H1 (cell line): ENCODE data around the gene ALDH7A1. TPM values are rescaled to one million over a fixed set of nuclear protein-coding genes. Genes with fewer than 3 reads are reported as not detected.

Experiments used
- CTCF ChIA-PET: fragments of 300-600 bp; sonication (Branson Sonifier 250); formaldehyde crosslinking; loops from one replicate; lab custom pipeline; 2021; ENCODE audit not compliant: partially characterized antibody; lab: Charles Lee
- POLR2A ChIA-PET: fragments of 300-600 bp; sonication (Branson Sonifier 250); formaldehyde crosslinking; loops from one replicate; lab custom pipeline; 2021; ENCODE audit warnings: inconsistent platforms; ENCODE audit not compliant: partially characterized antibody; lab: Charles Lee
- DNase-seq, 2 experiments: peaks; one replicate each; pipeline versions ENCODE4 v3.0.0 to v3.0.0-alpha.2; 2010 to 2022; ENCODE audit warnings: low spot score in 2 of 2, low read depth in 1 of 2, mixed read lengths in 1 of 2
- FAIRE-seq: peaks from 2 replicates; lab custom pipeline; 2011; peaks lifted over from hg19 to GRCh38; lab: Jason Lieb, UNC
- H2AFZ ChIP-seq: 2 replicates; pipeline ENCODE4 v1.8.1; 2012; ENCODE audit warnings: low read length, inconsistent platforms
- H2AK5ac ChIP-seq: 2 replicates; pipeline ENCODE4 v1.6.1; 2013; ENCODE audit warnings: low read depth, low read length
- H2BK120ac ChIP-seq: replicated peaks from 2 replicates; pipeline ENCODE3; 2013; ENCODE audit warnings: low read depth, low read length, inconsistent platforms
- H2BK12ac ChIP-seq: 2 replicates; pipeline ENCODE4 v1.6.1; 2013; ENCODE audit warnings: low read depth, low read length
- H2BK15ac ChIP-seq: 2 replicates; pipeline ENCODE4 v1.6.1; 2013; ENCODE audit warnings: low read length
- H2BK20ac ChIP-seq: 2 replicates; pipeline ENCODE4 v1.6.1; 2013; ENCODE audit warnings: low read length
- H2BK5ac ChIP-seq: 2 replicates; pipeline ENCODE4 v1.6.1; 2013; ENCODE audit warnings: low read depth, low read length
- H3K14ac ChIP-seq: 2 replicates; pipeline ENCODE4 v1.6.1; 2013; ENCODE audit warnings: inconsistent platforms; ENCODE audit not compliant: insufficient read length
- H3K18ac ChIP-seq: 2 replicates; pipeline ENCODE4 v1.6.1; 2013; ENCODE audit warnings: low read length; ENCODE audit errors: extremely low read depth
- H3K23ac ChIP-seq: 2 replicates; pipeline ENCODE4 v1.6.1; 2013; ENCODE audit warnings: inconsistent platforms; ENCODE audit not compliant: insufficient read length
- H3K23me2 ChIP-seq: 2 replicates; pipeline ENCODE4 v1.6.1; 2013; ENCODE audit warnings: low read depth, low read length
- H3K27ac ChIP-seq: 2 replicates; pipeline ENCODE4 v1.6.1; 2011; ENCODE audit warnings: low read depth, low read length, inconsistent platforms
- H3K27me3 ChIP-seq, 4 experiments: replicated peaks in 1 of 4; 1 replicate in 1 of 4; 2 replicates in 3 of 4; pipeline versions ENCODE4 v1.6.1 to v1.8.1; 2011 to 2013; ENCODE audit warnings: low read length in 3 of 4, mild to moderate bottlenecking in 3 of 4, inconsistent platforms in 2 of 4, mixed read lengths in 2 of 4, moderate library complexity in 1 of 4; ENCODE audit not compliant: control insufficient read depth in 3 of 4, insufficient read depth in 3 of 4; ENCODE audit errors: extremely low read depth in 1 of 4
- H3K36me3 ChIP-seq, 4 experiments: 2 replicates each; pipeline versions ENCODE4 v1.6.1 to v1.8.1; 2011 to 2013; ENCODE audit warnings: mild to moderate bottlenecking in 4 of 4, low read length in 3 of 4, moderate library complexity in 2 of 4, control low read depth in 1 of 4, inconsistent platforms in 1 of 4; ENCODE audit not compliant: insufficient read depth in 4 of 4, control insufficient read depth in 2 of 4
- H3K4ac ChIP-seq: replicated peaks from 2 replicates; pipeline ENCODE3; 2013; ENCODE audit warnings: low read length, low read depth, mixed read lengths, inconsistent platforms; ENCODE audit not compliant: insufficient read length
- H3K4me1 ChIP-seq, 4 experiments: replicated peaks in 1 of 4; 1 replicate in 1 of 4; 2 replicates in 3 of 4; pipeline versions ENCODE4 v1.6.1 to v1.8.1; 2011 to 2013; ENCODE audit warnings: low read length in 3 of 4, inconsistent platforms in 2 of 4, mixed read lengths in 1 of 4; ENCODE audit not compliant: insufficient read depth in 4 of 4, control insufficient read depth in 3 of 4
- H3K4me2 ChIP-seq, 2 experiments: 2 replicates each; pipeline versions ENCODE4 v1.6.1 to v1.8.1; 2011 to 2013; ENCODE audit warnings: low read depth in 2 of 2, low read length in 2 of 2, control low read depth in 1 of 2, inconsistent platforms in 1 of 2, mild to moderate bottlenecking in 1 of 2; ENCODE audit not compliant: insufficient read depth in 1 of 2
- H3K4me3 ChIP-seq, 4 experiments: fragments of 200-600, 300-600 bp in 1 of 4; sonication (generic), shearing (Covaris generic), sonication (Bioruptor Twin) in 1 of 4; 2 replicates each; pipeline versions ENCODE4 v1.5.1 to v1.8.1; 2011 to 2016; ENCODE audit warnings: low read length in 4 of 4, low read depth in 3 of 4, control low read depth in 2 of 4, inconsistent platforms in 2 of 4, mild to moderate bottlenecking in 2 of 4, mixed read lengths in 1 of 4, moderate library complexity in 1 of 4; ENCODE audit not compliant: insufficient read depth in 2 of 4; ENCODE audit errors: extremely low read depth in 1 of 4
- H3K56ac ChIP-seq: replicated peaks from 2 replicates; pipeline ENCODE3; 2013; ENCODE audit warnings: low read depth, mild to moderate bottlenecking, mixed read lengths, low read length, inconsistent platforms; ENCODE audit not compliant: insufficient read length
- H3K79me1 ChIP-seq: 2 replicates; pipeline ENCODE4 v1.6.1; 2013; ENCODE audit warnings: low read depth, low read length, control low read depth
- H3K79me2 ChIP-seq, 2 experiments: 2 replicates each; pipeline versions ENCODE4 v1.6.1 to v1.8.1; 2012 to 2013; ENCODE audit warnings: low read length in 2 of 2, mild to moderate bottlenecking in 2 of 2, inconsistent platforms in 1 of 2; ENCODE audit not compliant: insufficient read depth in 2 of 2, control insufficient read depth in 1 of 2
- H3K9ac ChIP-seq, 4 experiments: replicated peaks in 1 of 4; 1 replicate in 1 of 4; 2 replicates in 3 of 4; pipeline versions ENCODE4 v1.6.1 to v1.8.1; 2011 to 2013; ENCODE audit warnings: low read depth in 3 of 4, low read length in 3 of 4, control low read depth in 2 of 4, mild to moderate bottlenecking in 2 of 4, moderate library complexity in 2 of 4, inconsistent platforms in 1 of 4; ENCODE audit errors: extremely low read depth in 1 of 4
- H3K9me3 ChIP-seq, 2 experiments: 2 replicates each; pipeline versions ENCODE4 v1.6.1 to v1.8.1; 2012 to 2013; ENCODE audit warnings: mild to moderate bottlenecking in 2 of 2, moderate library complexity in 2 of 2, control low read depth in 1 of 2, inconsistent platforms in 1 of 2, low read depth in 1 of 2, low read length in 1 of 2, mixed read lengths in 1 of 2; ENCODE audit not compliant: insufficient read depth in 2 of 2
- H4K20me1 ChIP-seq, 2 experiments: replicated peaks in 1 of 2; 2 replicates each; pipeline versions ENCODE3 to v1.8.1; 2011 to 2013; ENCODE audit warnings: inconsistent platforms in 2 of 2, low read length in 2 of 2, mild to moderate bottlenecking in 1 of 2; ENCODE audit not compliant: insufficient read depth in 2 of 2, control insufficient read depth in 1 of 2
- H4K5ac ChIP-seq: 2 replicates; pipeline ENCODE4 v1.6.1; 2013; ENCODE audit warnings: low read length, low read depth, mixed read lengths, inconsistent platforms; ENCODE audit not compliant: insufficient read length
- H4K8ac ChIP-seq: 2 replicates; pipeline ENCODE4 v1.8.0; 2013; ENCODE audit warnings: mild to moderate bottlenecking, moderate library complexity, low read length, inconsistent platforms; ENCODE audit not compliant: insufficient read depth; ENCODE audit errors: extremely low read depth
- H4K91ac ChIP-seq: replicated peaks from 2 replicates; pipeline ENCODE3; 2013; ENCODE audit warnings: low read length, mixed read lengths, inconsistent platforms; ENCODE audit not compliant: insufficient read length
- CEBPB ChIP-seq: IDR thresholded peaks from 2 replicates; pipeline ENCODE4 v1.6.1; 2012; ENCODE audit warnings: low read depth, low read length
- CHD2 ChIP-seq: IDR thresholded peaks from 2 replicates; pipeline ENCODE4 v1.6.1; 2012; ENCODE audit warnings: low read length, improper control_type of control experiment
- HDAC6 ChIP-seq: IDR thresholded peaks from one replicate; pipeline ENCODE4 v1.7.1; 2012; ENCODE audit warnings: low read depth, mild to moderate bottlenecking, inconsistent platforms, low read length, moderate library complexity
- WGBS, 2 experiments: shearing (Covaris generic) in 1 of 2; methylation state at CpG; one replicate each; pipeline versions ENCODE4 v1.1.6 to v1.1.7; 2013 to 2015; ENCODE audit warnings: low lambda C conversion rate in 2 of 2, mixed read lengths in 2 of 2, inconsistent platforms in 1 of 2, low coverage in 1 of 2, missing lambda C conversion rate in 1 of 2; ENCODE audit not compliant: insufficient replicate concordance in 2 of 2, insufficient coverage in 1 of 2, insufficient read length in 1 of 2; ENCODE audit errors: extremely low coverage in 1 of 2, missing lambda C conversion rate in 1 of 2; 5-methylcytosine and 5-hydroxymethylcytosine counted together
- polyA plus RNA-seq, 7 experiments: library from polyadenylated mRNA; depleted of rRNA in 3 of 7; stranded (reverse) in 5 of 7; unstranded in 2 of 7; fragments of >200 nt in 5 of 7; fragments of 200-250 nt in 2 of 7; gene quantifications; 1 replicate in 5 of 7; 2 replicates in 1 of 7; 4 replicates in 1 of 7; pipeline versions ENCODE4 v1.2.1 to v1.2.3, GENCODE V29; 2011 to 2013; ENCODE audit warnings: missing spikeins in 2 of 7, mixed read lengths in 2 of 7
- total RNA-seq: library from RNA; stranded (reverse); fragmentation: NEBNext Ultra II Directional; extraction: Animal tissue kit (Norgen Biotek cat#: 25700); gene quantifications from 2 replicates; pipeline ENCODE4 v1.2.1, GENCODE V29; 2021

ALDH7A1 gene
- total and polyA plus RNA-seq, 2 of the 8 experiments (the other 6 are each of a cell fraction or from before 2014, with no cell fraction given): 99.6 to 225 TPM

DNA sequence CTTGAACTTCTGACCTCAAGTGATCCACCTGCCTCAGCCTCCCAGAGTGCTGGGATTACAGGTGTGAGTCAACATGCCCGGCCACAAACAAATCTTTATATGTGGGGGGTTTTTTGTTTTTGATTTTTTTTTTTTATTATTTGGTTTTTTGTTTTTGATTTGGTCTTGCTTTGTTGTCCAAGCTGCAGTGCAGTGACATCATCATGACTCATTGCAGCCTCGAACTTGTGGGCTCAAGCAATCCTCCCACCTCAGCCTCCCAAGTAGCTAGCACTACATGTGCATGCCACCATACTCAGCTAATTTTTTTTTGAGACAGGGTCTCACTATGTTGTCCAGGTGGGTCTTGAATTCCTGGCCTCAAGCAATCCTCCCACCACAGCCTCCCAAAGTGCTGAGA lies 42.4 kb downstream of the ALDH7A1 start:
- H3K4me2 ChIP-seq: no peak overlapping the region
- H3K9me3 ChIP-seq: no peaks in the 10 kb centered on the region
- no peaks in the 10 kb centered on the region for H3K27me3 ChIP-seq
- H3K23ac ChIP-seq: no peak overlapping the region
- POLR2A ChIA-PET: interaction anchor here (3.2 kb wide), 1 partner anchor 11 kb away, joined by 10 read pairs; no protein-coding TSS in a partner anchor
- no peak overlapping the region for H3K18ac ChIP-seq
- no peak overlapping the region for H2BK120ac ChIP-seq
- H3K79me1 ChIP-seq: no peaks in the 10 kb centered on the region
- no peak overlapping the region for H2AFZ ChIP-seq
- H4K91ac ChIP-seq: no peak overlapping the region
- no peak overlapping the region for H4K5ac ChIP-seq
- H3K23me2 ChIP-seq: no peaks in the 10 kb centered on the region
- H2BK5ac ChIP-seq: no peak overlapping the region
- H2BK12ac ChIP-seq: no peak overlapping the region
- H3K56ac ChIP-seq: no peak overlapping the region
- no peak overlapping the region for H2BK20ac ChIP-seq
- DNase-seq (peak in 1 of 2 experiments; percentile 1), FAIRE-seq (no peak)
- no peak overlapping the region for H3K9ac ChIP-seq
- no peak for TF ChIP-seq CHD2
- TF ChIP-seq CEBPB: no peak
- no peak for TF ChIP-seq HDAC6
- no peak overlapping the region for H3K27ac ChIP-seq
- H4K20me1 ChIP-seq: peaks cover 0 to 1% of the 10 kb centered on the region in 2 experiments
- H4K8ac ChIP-seq: no peak overlapping the region
- no peak overlapping the region for H3K4me3 ChIP-seq
- CTCF ChIA-PET: interaction anchor here (0.6 to 1.5 kb wide), 3 partner anchors 9 to 42 kb away, joined by 3 to 6 read pairs (median 3); partner anchors contain the start of gene ALDH7A1
- no peaks in the 10 kb centered on the region for H3K79me2 ChIP-seq
- 94% methylated on average over 2 of the region's 2 CpGs; no CpG with 5 or more reads in 1 of the 2 experiments for WGBS, 2 experiments
- H2BK15ac ChIP-seq: no peak overlapping the region
- H2AK5ac ChIP-seq: no peak overlapping the region
- H3K4me1 ChIP-seq: no peaks in the 10 kb centered on the region
- H3K14ac ChIP-seq: no peak overlapping the region
- no peak overlapping the region for H3K4ac ChIP-seq
- H3K36me3 ChIP-seq: peaks cover 27 to 94% (median 68%) of the 10 kb centered on the region in 4 experiments
